H1 (cell line): ENCODE results near the gene DLX2. TPM values are rescaled to one million over a fixed set of nuclear protein-coding genes. Genes with fewer than 3 reads are reported as not detected.

Experiments used
- CTBP2 ChIP-seq: IDR thresholded peaks from 2 replicates; pipeline ENCODE4 v1.7.0; 2011; ENCODE audit warnings: borderline replicate concordance, mild to moderate bottlenecking, moderate library complexity, mixed read lengths, low read length; ENCODE audit not compliant: insufficient read depth, insufficient read length
- EZH2 ChIP-seq: fragments of 200-600 bp; sonication (generic); IDR thresholded peaks from 2 replicates; pipeline ENCODE4 v1.7.1; 2012; ENCODE audit warnings: low read depth, mild to moderate bottlenecking, moderate library complexity, low read length, inconsistent platforms; ENCODE audit not compliant: severe bottlenecking
- KDM4A ChIP-seq: IDR thresholded peaks from one replicate; pipeline ENCODE4 v1.7.1; 2012; ENCODE audit warnings: low read depth, mild to moderate bottlenecking, moderate library complexity, low read length, inconsistent platforms; ENCODE audit not compliant: severe bottlenecking
- KDM5A ChIP-seq: fragments of 200-600 bp; IDR thresholded peaks from 2 replicates; pipeline ENCODE4 v1.7.1; 2012; ENCODE audit warnings: mild to moderate bottlenecking, low read length, inconsistent platforms, mixed read lengths
- NRF1 ChIP-seq: IDR thresholded peaks from 2 replicates; pipeline ENCODE4 v1.6.1; 2011; ENCODE audit warnings: mild to moderate bottlenecking, low read depth, low read length, improper control_type of control experiment
- PHF8 ChIP-seq: fragments of 200-600 bp; sonication (generic); conservative IDR thresholded peaks from 2 replicates; pipeline ENCODE4 v1.7.1; 2012; ENCODE audit warnings: low read depth, mild to moderate bottlenecking, inconsistent platforms, low read length, moderate library complexity
- SAP30 ChIP-seq: fragments of 300-600 bp; sonication (generic); IDR thresholded peaks from 2 replicates; pipeline ENCODE4 v1.7.1; 2012; ENCODE audit warnings: low read length, moderate library complexity, mild to moderate bottlenecking, inconsistent platforms; ENCODE audit not compliant: insufficient read depth, insufficient replicate concordance
- SUZ12 ChIP-seq: fragments of 200-600 bp; sonication (generic); IDR thresholded peaks from 2 replicates; pipeline ENCODE4 v1.6.1; 2012; ENCODE audit warnings: mild to moderate bottlenecking, inconsistent platforms, low read length, moderate library complexity, mixed read lengths
- polyA plus RNA-seq, 7 experiments: library from polyadenylated mRNA; depleted of rRNA in 3 of 7; stranded (reverse) in 5 of 7; unstranded in 2 of 7; fragments of >200 nt in 5 of 7; fragments of 200-250 nt in 2 of 7; gene quantifications; 1 replicate in 5 of 7; 2 replicates in 1 of 7; 4 replicates in 1 of 7; pipeline versions ENCODE4 v1.2.1 to v1.2.3, GENCODE V29; 2011 to 2013; ENCODE audit warnings: missing spikeins in 2 of 7, mixed read lengths in 2 of 7
- total RNA-seq: library from RNA; stranded (reverse); fragmentation: NEBNext Ultra II Directional; extraction: Animal tissue kit (Norgen Biotek cat#: 25700); gene quantifications from 2 replicates; pipeline ENCODE4 v1.2.1, GENCODE V29; 2021
- TF ChIP-seq, protein P1 (sequence below): IDR thresholded peaks from 2 replicates; pipeline ENCODE4 v1.6.1; 2012; ENCODE audit warnings: inconsistent platforms

Gene DLX2
- total and polyA plus RNA-seq, 2 of the 8 experiments (the other 6 are each of a cell fraction or from before 2014, with no cell fraction given), result 0.45 TPM; not detected in 1

DNA sequence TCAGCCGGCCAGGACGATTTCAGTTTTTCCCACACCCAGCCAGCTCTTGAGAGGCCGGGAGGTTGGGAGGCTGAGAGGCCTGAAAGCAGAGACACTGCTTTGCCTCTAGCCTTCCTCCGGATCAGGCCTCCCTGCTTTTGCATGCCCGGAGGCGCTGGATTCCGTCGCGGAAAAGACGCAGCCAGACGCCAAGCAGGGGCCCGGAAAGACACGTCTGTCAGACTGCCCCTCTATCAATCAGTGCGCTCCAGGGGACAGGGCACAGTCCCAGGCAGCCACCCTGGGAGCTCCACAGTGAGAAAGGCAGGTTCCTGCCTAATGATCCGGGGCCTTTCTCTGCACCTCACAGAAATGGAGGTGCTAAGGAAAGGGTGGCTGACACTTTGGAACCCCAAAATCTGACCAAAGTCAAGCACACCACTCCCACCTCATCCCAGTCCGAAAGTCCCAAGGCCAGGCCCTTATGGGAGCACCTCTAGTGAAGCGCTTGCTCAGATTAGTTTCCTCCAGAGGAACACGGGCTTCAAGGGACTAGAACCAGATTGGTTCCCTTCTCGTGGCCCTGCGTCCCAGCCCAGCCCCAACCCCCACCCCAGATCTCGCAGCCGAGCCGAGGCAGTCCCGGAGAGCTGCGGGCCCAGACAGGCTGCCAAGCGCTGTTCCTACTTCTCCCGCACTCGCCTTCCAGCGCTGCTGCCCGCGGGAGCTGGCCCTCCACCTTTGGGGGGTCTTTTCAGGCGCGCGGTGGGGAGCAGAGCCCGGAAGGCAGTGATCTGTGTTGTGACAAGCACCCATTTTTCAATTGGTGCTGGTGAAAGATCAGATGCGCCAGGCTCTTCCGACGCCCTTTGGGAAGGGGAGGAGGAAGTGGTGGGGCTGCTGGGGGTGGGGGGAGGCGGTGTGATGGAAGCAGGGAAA, 12.4 kb downstream of the DLX2 start (continued):
- TF ChIP-seq, protein P1, sequence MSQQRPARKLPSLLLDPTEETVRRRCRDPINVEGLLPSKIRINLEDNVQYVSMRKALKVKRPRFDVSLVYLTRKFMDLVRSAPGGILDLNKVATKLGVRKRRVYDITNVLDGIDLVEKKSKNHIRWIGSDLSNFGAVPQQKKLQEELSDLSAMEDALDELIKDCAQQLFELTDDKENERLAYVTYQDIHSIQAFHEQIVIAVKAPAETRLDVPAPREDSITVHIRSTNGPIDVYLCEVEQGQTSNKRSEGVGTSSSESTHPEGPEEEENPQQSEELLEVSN, result no peak
- no peak for TF ChIP-seq CTBP2
- peak; percentile 97 for TF ChIP-seq EZH2
- no peak for TF ChIP-seq SAP30
- TF ChIP-seq SUZ12, result peak; percentile 94
- no peak for TF ChIP-seq KDM4A
- no peak for TF ChIP-seq PHF8
- no peak for TF ChIP-seq NRF1
- no peak for TF ChIP-seq KDM5A
